HepG2 (cell line): ENCODE data around the gene EHD4. TPM values are rescaled to one million over a fixed set of nuclear protein-coding genes. Genes with fewer than 3 reads are reported as not detected.

Experiments
- ARNT2 ChIP-seq: sonication (generic); formaldehyde crosslinking; IDR thresholded peaks from 2 replicates; pipeline ENCODE4 v1.8.0; 2022; ENCODE audit warnings: mild to moderate bottlenecking, low read depth, missing genetic modification reagents, moderate library complexity
- CSRNP2 ChIP-seq: sonication (generic); formaldehyde crosslinking; conservative IDR thresholded peaks from 2 replicates; pipeline ENCODE4 v1.8.0; 2022; ENCODE audit warnings: low read depth, missing genetic modification reagents
- FOXA1 ChIP-seq, 2 experiments: fragments of 450-650 bp in 1 of 2; sonication (generic) in 1 of 2; formaldehyde crosslinking in 1 of 2; IDR thresholded peaks; 2 replicates each; pipeline versions ENCODE4 v1.4.0 to v1.6.1; 2016 to 2020; ENCODE audit warnings: missing genetic modification reagents in 1 of 2
- HDAC1 ChIP-seq: sonication (generic); formaldehyde crosslinking; IDR thresholded peaks from 2 replicates; pipeline ENCODE4 v1.5.1; 2020; ENCODE audit warnings: mild to moderate bottlenecking, missing genetic modification reagents
- HOXA9 ChIP-seq: sonication (generic); formaldehyde crosslinking; IDR thresholded peaks from 2 replicates; pipeline ENCODE4 v1.8.1; 2022; ENCODE audit warnings: missing genetic modification reagents, mild to moderate bottlenecking, moderate library complexity, borderline replicate concordance
- MEIS2 ChIP-seq: sonication (generic); formaldehyde crosslinking; IDR thresholded peaks from 2 replicates; pipeline ENCODE4 v1.9.0; 2021; ENCODE audit warnings: mild to moderate bottlenecking, missing genetic modification reagents
- NFE2L2 ChIP-seq: fragments of 150-350 bp; IDR thresholded peaks from 2 replicates; pipeline ENCODE4 v1.6.1; 2014; ENCODE audit warnings: low read length
- PAX8 ChIP-seq: sonication (generic); formaldehyde crosslinking; IDR thresholded peaks from 2 replicates; pipeline ENCODE4 v1.8.0; 2022; ENCODE audit warnings: mild to moderate bottlenecking, missing genetic modification reagents, borderline replicate concordance
- SNAPC5 ChIP-seq: sonication (generic); formaldehyde crosslinking; IDR thresholded peaks from 2 replicates; pipeline ENCODE4 v1.8.1; 2023; ENCODE audit warnings: mild to moderate bottlenecking, missing genetic modification reagents, borderline replicate concordance
- SRF ChIP-seq: IDR thresholded peaks from 2 replicates; pipeline ENCODE4 v1.6.1; 2011; ENCODE audit warnings: mild to moderate bottlenecking, low read depth, low read length, moderate library complexity
- TERF1 ChIP-seq: sonication (generic); formaldehyde crosslinking; IDR thresholded peaks from 2 replicates; pipeline ENCODE4 v1.8.0; 2022; ENCODE audit warnings: mild to moderate bottlenecking, missing genetic modification reagents, moderate library complexity
- THYN1 ChIP-seq: sonication (generic); formaldehyde crosslinking; IDR thresholded peaks from 2 replicates; pipeline ENCODE4 v1.8.1; 2023; ENCODE audit warnings: low read depth, mild to moderate bottlenecking, moderate library complexity, missing genetic modification reagents, borderline replicate concordance
- TRAFD1 ChIP-seq: sonication (generic); formaldehyde crosslinking; IDR thresholded peaks from 2 replicates; pipeline ENCODE4 v1.5.1; 2020; ENCODE audit warnings: missing genetic modification reagents, mild to moderate bottlenecking, borderline replicate concordance
- ZFP62 ChIP-seq: sonication (generic); formaldehyde crosslinking; IDR thresholded peaks from 2 replicates; pipeline ENCODE4 v1.4.0; 2020; ENCODE audit warnings: missing genetic modification reagents
- ZNF234 ChIP-seq: sonication (generic); formaldehyde crosslinking; conservative IDR thresholded peaks from 2 replicates; pipeline ENCODE4 v1.5.1; 2020; ENCODE audit warnings: mild to moderate bottlenecking, missing genetic modification reagents
- ZNF264 ChIP-seq: sonication (generic); formaldehyde crosslinking; IDR thresholded peaks from 2 replicates; pipeline ENCODE4 v1.4.0; 2020; ENCODE audit warnings: missing genetic modification reagents
- ZNF83 ChIP-seq: sonication (generic); formaldehyde crosslinking; IDR thresholded peaks from 2 replicates; pipeline ENCODE4 v1.4.0; 2020; ENCODE audit warnings: missing genetic modification reagents, mild to moderate bottlenecking, borderline replicate concordance
- polyA plus RNA-seq, 8 experiments: library from polyadenylated mRNA; depleted of rRNA in 3 of 8; stranded (reverse) in 7 of 8; unstranded in 1 of 8; fragments of >200 nt; fragmentation: Illumina TruSeq in 4 of 8; extraction: Trizol in 4 of 8; gene quantifications; 2 replicates each; pipeline versions ENCODE4 v1.2.1 to v1.2.3, GENCODE V29; 2011 to 2016; ENCODE audit warnings: low read depth in 4 of 8, missing spikeins in 1 of 8, mixed read lengths in 1 of 8; ENCODE audit not compliant: insufficient read depth in 1 of 8
- total RNA-seq, 5 experiments: library from RNA; depleted of rRNA; stranded (reverse); fragments of >200 nt; fragmentation: Illumina TruSeq; extraction: Trizol; gene quantifications; 2 replicates each; pipeline ENCODE4 v1.2.3, GENCODE V29; 2016; ENCODE audit warnings: low read depth in 1 of 5
- TF ChIP-seq, protein P1 (sequence below), 2 experiments: sonication (generic) in 1 of 2; formaldehyde crosslinking in 1 of 2; IDR thresholded peaks; 2 replicates each; pipeline versions ENCODE4 v1.4.0 to v1.6.1; 2016 to 2020; ENCODE audit warnings: borderline replicate concordance in 1 of 2, low read depth in 1 of 2, mild to moderate bottlenecking in 1 of 2, missing genetic modification reagents in 1 of 2

Gene EHD4
- total and polyA plus RNA-seq, 2 of the 13 experiments (the other 11 are each of a cell fraction or from before 2014, with no cell fraction given) = 3.1 to 4.8 TPM

- TF ChIP-seq, protein P1, sequence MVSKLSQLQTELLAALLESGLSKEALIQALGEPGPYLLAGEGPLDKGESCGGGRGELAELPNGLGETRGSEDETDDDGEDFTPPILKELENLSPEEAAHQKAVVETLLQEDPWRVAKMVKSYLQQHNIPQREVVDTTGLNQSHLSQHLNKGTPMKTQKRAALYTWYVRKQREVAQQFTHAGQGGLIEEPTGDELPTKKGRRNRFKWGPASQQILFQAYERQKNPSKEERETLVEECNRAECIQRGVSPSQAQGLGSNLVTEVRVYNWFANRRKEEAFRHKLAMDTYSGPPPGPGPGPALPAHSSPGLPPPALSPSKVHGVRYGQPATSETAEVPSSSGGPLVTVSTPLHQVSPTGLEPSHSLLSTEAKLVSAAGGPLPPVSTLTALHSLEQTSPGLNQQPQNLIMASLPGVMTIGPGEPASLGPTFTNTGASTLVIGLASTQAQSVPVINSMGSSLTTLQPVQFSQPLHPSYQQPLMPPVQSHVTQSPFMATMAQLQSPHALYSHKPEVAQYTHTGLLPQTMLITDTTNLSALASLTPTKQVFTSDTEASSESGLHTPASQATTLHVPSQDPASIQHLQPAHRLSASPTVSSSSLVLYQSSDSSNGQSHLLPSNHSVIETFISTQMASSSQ (IDR thresholded peaks at IDR 0.05; ENCODE audit: low read depth) = no peak
- TF ChIP-seq, protein P1 (CRISPR knock-in tag; IDR thresholded peaks at IDR 0.05; ENCODE audit: borderline replicate concordance) = peak; percentile 71; the same call in 1 of the 2 replicates
- TF ChIP-seq ZNF264 (CRISPR knock-in tag) (peak; percentile 99), ARNT2 (CRISPR knock-in tag) (peak; percentile 62; the same call in 1 of the 2 replicates), NFE2L2 (no peak), MEIS2 (CRISPR knock-in tag) (no peak), ZNF83 (0 out of 2 replicates have a peak, but pooled peaks have one; percentile 50), SNAPC5 (CRISPR knock-in tag) (no peak), TRAFD1 (CRISPR knock-in tag) (no peak), HDAC1 (CRISPR knock-in tag) (peak; percentile 59; the same call in 1 of the 2 replicates), FOXA1 (IDR thresholded peaks at IDR 0.05) (no peak), FOXA1 (CRISPR knock-in tag; IDR thresholded peaks at IDR 0.05) (no peak), ZFP62 (no peak), HOXA9 (CRISPR knock-in tag) (0 out of 2 replicates have a peak, but pooled peaks have one; percentile 83), CSRNP2 (CRISPR knock-in tag) (no peak), THYN1 (CRISPR knock-in tag) (no peak), ZNF234 (CRISPR knock-in tag) (no peak), PAX8 (CRISPR knock-in tag) (0 out of 2 replicates have a peak, but pooled peaks have one; percentile 35), TERF1 (CRISPR knock-in tag) (no peak), SRF (no peak)
These were observed at the start of gene EHD4 (continued) for GRCh38 chr15:41972253-41973242.
